Mucosa of gallbladder (tissue), 1 donor: ENCODE data around the gene STON2. TPM values are rescaled to one million over a fixed set of nuclear protein-coding genes. Genes with fewer than 3 reads are reported as not detected.
A peak's percentile ranks its signal among the peaks of the same experiment; 100 is the strongest.

Source experiments
- DNase-seq: peaks from one replicate; pipeline ENCODE4 v3.0.0-alpha.2; 2020; ENCODE audit warnings: low spot score
- total RNA-seq: library from RNA; stranded (reverse); gene quantifications from one replicate; pipeline ENCODE4 v1.2.1, GENCODE V29; 2021
- donor health status: DM: no; HTN: no; CAD: no.

STON2 gene
- total RNA-seq, 1 donor from 2014 or later: 41.3 TPM

DNA sequence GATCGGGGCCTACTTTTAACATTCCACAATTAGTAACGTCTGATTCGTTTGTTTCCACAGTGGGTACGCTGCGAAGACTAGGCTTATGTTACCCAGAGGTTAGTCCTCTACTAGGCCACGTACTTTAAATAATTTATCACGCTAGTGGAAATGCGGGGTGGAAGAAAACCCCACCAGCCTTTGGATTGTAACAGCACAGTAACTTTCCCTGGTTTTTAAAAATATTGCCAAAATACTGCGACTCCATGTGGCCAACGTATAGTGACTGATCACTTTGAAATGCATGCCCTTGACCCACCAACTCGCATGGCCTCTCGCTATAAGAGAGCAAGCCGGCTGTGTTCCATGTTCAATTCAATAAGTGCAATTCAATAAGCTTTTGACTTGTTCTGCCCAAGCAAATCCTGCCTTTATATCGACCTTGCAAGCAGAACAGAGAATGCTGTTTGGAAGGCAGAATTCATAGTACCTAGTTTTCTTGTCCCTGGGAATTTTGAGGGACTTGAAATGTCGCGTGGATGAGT lies 178.5 kb downstream of the STON2 start:
- DNase-seq: no peak

DNA sequence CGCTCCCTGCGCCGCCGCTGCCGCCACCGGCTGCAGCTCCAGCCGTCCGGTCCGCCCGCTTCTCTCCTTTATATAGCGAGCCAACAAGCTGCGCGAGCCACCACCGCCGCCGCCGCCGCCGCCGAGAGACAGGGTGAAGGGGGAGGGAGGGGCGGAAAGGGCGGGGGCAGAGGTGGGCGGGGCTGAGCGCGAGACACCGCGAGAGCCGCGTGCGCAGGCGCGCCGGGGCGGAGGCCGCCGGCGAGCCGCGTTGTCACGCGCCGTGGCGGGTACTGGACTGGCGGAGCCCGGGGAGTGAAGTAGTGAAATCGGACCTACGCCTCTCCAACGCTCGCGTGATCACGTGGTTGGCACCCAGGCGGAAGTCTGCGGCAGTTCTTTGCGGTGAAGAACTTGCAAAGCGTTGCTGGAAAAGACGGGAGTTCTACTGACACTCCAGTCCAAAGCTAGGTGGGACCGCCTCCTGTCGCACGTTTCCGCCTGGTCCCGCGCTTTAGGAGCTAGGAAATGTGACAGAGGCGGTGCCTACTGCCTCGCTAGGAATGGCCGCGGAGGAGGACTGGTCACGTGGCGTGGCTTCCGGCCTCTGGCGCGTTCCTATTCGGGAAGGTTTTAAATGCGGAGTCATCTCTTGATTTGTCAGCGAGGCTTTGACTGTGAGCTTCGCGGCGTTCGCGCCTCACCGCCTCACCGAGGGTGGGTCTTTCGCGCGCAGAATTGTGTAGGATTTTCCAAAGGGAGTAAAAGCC lies 179.1 kb downstream of the STON2 start, which contains the start of gene GTF2A1:
TSS of gene GTF2A1 (minus strand) at position 130 of the 749 bp plus-strand sequence. CDS start 441 bp downstream, outside the sequence.
- peak; percentile 95 for DNase-seq

DNA sequence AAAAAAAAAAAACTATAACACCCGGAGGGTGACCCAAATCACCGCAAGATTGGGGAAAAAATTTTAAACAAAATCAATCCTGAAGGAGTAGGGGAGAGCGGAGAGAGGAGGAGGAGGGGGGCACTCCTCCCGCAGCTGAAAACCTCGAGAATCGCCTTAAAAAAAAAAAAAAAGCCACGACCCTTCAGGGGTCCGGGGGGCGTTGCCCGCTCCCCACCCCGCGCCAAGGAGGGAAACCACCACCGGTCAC lies 179.6 kb downstream of the STON2 start:
- no peak for DNase-seq

DNA sequence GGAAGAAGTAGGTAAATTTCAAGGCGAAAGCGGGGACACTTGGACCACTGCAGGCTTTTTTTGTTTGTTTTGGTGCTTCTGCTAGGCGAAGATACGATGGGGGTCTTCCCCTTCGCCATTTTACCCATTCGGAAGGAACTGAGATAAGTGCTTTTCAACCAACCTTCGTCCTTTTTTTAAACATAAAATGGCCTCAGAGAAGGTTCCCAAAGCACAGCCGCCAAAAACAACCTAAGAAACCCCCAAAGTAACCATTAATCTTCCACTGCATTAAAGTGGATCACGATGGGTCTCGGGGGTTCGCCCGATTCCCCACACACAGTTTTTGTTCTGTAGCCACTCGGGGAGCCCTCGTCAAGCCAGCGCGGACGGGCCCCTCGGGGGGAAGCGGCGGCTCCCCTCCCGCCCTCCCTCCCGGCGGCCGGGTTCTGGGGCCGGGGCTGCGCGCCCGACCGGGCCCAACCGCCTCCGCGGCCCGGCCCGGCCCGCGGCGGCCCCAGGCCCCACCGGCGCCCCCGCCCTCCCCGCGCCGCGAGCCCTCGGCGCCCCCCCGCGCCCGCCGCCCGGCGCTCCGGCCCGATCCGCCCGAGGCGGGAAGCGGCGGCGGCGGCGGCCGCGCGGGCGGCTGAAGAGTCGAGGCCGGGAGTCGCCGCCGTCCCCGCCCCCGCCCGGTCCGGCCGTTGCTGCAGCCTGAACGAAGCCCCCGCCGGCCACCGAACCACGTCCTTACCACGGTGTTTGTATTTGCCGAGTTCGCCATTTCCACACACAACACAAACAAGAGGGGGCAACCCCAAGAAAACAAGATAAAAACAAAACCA lies 180.2 kb downstream of the STON2 start:
- peak; percentile 27 for DNase-seq

GRCh38 chr14:81219210-81219758 lies 180.8 kb downstream of the STON2 start:
- DNase-seq: peak; percentile 97

DNA sequence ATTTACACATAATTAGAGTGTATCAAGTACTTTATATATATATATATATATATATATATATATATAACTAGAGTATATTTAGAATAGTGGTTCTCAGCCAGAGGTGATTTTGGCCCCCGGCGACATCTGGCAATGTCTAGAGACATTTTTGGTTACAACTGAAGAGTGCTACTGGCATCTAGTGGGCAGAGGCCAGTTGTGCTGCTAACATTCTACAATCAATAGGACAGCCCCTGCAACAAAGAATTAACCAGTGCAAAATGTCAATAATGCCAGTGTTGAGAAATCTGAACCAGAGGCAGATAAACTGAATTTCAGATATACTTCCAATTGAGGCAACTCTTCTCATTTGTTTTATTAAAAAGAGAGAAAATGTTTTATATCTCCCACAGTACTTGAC lies 188.3 kb downstream of the STON2 start:
- DNase-seq: no peak

Other genes starting within 250 kb of the STON2 start
- 23.3 TPM for gene GTF2A1, start 179.4 kb downstream of the STON2 start, total RNA-seq
- 111 TPM for gene SEL1L, start 133.5 kb upstream of the STON2 start, total RNA-seq